GM18858 (cell line): ENCODE results near the gene RXRB.
"Not testable (repeated sequence)": the region's sequence is repeated elsewhere in the genome, so short reads cannot be mapped to it uniquely, and the experiment has no call there.

ENCODE experiments used
- ATAC-seq: cut with Tn5 transposase; IDR thresholded peaks from one replicate; pipeline ENCODE4 v1.9.1; 2021; ENCODE audit not compliant: unreplicated experiment

RXRB gene

DNA sequence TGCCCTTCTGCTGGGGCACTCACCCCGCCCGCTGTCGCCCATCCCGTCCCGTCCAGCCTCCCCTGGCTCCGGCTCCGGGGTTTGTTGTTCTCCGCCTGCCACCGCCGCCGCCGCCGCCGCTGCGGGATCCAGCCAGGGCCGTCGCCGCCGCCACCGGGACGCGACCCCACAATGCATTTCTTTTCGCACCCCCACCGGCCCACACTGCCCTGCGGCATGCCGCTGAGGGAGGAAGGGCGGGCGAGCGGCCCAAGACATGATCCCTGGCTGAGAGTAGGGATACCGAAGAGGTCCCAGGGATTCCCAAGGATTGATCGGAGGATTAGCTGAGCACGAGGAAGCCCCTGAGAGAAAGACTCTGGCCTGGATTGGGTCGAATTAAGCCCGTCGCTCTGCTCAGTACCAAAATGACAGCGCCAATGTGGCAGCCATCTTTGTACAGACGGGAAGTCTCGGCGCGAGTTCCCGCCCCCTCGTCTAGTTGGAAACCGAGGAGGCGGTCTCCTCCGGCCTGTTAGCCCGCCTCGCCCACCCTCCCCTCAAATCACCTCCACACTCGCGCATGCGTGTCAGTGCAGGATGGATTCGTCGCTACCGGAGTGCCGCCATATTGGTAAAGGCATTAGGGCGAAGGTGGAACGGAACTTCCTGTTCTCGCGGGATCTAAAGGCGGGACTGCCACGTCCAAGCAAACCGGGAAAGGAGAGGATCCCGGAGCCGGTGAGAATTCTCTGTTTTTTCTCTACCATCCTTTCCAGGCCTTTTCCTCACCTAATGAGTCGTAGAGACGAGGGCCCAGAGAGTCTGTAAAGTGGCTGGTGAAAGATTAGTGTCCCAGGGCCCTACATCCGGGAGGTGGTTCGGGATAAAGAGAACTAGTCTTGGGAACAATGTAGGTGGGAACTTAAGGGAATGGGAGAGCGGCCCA is at the start of gene RXRB, which contains the start of gene SLC39A7:
TSS of gene RXRB (minus strand) at position 447 of the 928 bp plus-strand sequence. CDS start at position 258, 189 bp downstream.
TSS of gene SLC39A7 (plus strand) at position 649 of the 928 bp plus-strand sequence. CDS start 379 bp downstream, outside the sequence.
- ATAC-seq: peak; percentile 35

DNA sequence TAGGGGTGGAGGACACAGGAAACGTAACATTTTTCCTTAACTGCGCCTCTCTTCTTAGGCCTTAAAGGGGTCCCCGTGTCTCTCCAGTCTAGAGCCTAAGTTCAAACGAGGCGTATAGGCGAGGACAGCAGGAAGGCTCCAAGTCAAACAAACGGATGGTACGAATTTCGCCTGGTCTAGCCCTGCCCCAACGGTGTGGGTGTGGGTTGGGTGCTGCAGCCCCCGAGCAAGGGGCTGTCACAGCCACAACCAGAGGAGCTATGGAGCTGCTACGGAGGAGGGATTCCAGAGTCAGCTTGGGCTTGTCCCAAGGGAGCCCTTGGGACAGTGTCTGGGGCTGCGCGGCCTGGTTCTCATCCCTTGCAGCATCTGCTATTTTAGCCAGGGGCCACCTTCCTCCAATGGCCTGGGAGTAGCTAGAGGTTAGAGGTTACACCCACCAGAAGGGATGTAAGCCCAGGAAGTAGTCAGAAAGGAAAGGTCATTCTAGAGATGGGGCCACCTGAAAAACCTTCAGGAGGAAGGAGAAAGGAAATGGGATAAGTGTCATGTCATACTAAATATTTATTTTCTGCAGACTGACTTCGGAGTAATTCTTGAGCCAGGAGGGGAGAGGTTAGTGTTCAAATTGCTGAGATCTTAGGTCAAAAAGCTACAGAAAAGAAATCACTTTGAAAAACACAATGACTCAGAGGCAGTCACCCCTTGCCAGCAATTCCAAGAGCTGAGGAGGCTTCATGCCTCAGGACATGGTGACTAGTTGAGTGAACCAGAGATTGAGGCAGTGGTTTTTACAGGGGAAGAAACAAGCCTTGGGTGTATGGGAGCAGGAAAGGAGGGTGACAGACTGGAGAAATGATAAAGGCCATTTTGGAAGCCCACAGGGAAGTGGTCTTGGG is 49.5 kb upstream of the RXRB start:
- no peak for ATAC-seq

- ATAC-seq: peak; percentile 74
These were observed 48.7 kb upstream of the RXRB start for GRCh38 chr6:33248932-33249731.

GRCh38 chr6:33248643-33248931 is 48.1 kb upstream of the RXRB start:
- no peak for ATAC-seq

DNA sequence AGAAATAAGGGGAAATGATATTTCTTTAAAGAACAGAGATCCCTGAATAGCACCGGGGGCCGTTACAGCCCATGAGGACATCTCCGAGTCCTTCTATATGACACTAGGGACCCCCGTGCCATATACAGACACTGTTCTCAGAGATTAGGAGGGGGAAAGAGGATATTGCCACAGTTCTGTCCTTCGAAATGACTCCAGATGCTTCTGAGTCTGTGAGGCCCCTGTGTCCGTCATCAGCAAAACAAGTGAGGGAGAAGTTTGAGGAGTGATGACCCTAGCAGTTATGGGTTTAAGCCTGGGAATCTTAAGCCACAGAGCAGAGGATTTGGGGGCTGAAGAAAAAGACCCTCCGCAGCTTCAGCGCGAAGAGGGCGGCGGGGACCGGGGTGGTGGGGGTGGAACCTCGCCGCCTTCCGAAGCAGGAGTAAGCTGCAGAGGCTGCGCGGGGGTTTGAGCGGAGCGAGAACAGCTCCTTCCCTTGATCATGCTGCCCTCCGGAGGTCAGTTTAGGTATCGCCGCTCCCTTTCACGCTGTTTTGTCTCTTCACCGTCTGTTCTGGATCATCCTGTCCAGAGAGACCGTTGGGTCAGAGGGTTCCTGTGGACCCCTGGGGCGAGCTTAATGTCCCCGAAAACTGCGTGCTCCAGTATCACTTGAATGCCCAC is 47.6 kb upstream of the RXRB start:
- no peak for ATAC-seq

GRCh38 chr6:33243476-33243875 is 43.0 kb upstream of the RXRB start:
- no peak for ATAC-seq

- ATAC-seq: no peak
These were observed 41.5 kb upstream of the RXRB start for GRCh38 chr6:33241968-33242367.

DNA sequence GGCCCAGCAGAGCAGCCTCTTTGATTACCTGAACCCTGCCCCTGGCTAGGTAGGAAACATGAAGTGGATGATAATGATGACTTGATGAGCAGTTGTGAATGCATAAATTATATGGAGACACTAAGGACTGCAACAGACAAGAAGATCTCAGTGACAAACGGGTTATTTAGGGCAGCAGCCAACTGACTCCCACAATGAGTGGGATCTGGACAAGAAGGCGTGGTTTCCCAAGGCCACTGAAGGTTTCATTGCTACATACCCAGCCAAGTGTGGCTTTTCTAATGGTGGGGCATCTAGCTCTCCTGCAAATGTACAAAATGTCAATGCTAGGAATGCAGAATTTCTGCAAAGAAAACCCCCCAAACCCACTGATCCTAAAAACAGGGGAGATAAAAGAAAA is 37.3 kb upstream of the RXRB start:
- no peak for ATAC-seq

- ATAC-seq: no peak
These were observed 36.4 kb upstream of the RXRB start for GRCh38 chr6:33236852-33237251.

GRCh38 chr6:33236328-33236727 is 35.9 kb upstream of the RXRB start:
- no peak for ATAC-seq

- no peak for ATAC-seq
These were observed 34.8 kb upstream of the RXRB start for GRCh38 chr6:33235221-33235634.

- ATAC-seq: not testable (repeated sequence)
These were observed 26.1 kb upstream of the RXRB start for GRCh38 chr6:33226503-33227120.

GRCh38 chr6:33217681-33218080 is 17.2 kb upstream of the RXRB start:
- no peak for ATAC-seq

DNA sequence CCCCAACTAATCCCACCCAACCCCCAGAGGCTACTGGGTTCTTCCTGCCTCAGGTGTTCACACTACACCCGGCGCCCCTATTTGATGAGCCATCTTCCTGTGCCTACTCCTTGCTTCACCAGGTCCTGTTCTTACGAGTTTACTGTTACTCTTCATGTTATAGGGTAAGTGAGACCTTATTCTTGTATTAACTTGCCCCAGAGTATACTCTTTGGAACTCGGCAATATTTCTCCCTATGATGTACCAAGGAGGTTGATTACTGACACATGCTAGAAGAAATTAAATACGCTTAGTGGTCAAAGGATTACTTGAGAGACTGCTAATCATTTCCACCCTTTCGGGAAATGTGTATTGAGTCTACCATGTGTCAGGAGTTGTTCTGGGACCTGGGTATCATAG is 16.8 kb upstream of the RXRB start:
- no peak for ATAC-seq

GRCh38 chr6:33216117-33216649 is 15.7 kb upstream of the RXRB start:
- ATAC-seq: no peak

- ATAC-seq: no peak
These were observed 15.0 kb upstream of the RXRB start for GRCh38 chr6:33215271-33216116.

GRCh38 chr6:33213989-33214335 is 13.5 kb upstream of the RXRB start:
- ATAC-seq: no peak

DNA sequence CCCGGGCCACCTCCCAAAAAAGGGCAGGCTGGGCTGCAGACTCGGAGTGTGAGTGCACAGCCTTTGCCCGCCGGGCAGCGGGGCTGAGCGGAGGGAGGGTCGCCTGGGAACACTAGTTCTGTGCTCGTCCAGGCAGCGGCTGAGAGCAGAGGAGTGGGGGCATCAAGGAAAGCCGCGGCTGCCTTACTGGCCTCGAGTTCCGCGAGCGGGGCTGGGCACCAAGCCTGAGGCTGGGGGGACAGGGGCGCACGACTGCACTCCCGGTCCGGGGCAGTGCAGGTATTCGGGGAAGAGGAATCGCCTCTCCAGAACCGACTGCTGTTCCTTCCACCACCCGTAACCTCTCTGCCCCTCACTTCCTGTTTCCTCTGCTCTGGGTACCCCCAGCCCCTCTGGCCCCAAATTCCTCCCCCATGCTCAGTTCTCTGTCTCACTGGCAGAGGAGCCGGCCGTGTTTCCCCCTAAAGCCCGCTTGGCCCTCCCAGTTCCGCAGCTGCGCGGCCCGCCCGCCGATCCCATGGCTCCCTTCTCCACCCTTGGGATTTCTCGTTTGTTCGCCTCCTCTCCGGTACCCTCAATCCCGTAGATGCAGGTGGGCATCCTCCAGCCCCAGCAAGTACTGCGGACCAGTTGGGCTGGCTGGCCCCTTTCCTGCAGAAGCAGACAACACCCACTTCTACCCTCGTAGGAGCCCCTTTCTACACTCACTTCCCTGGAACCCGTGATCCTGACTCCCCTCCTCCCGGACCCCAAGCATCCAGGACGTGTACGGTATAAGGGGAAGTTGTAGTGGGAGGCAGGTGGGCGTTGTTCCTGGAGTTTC is 12.9 kb upstream of the RXRB start:
- ATAC-seq: no peak
